NB4 (cell line): ENCODE results near the gene LLCFC1.

Experiments used
- MYC ChIP-seq: IDR thresholded peaks from 2 replicates; pipeline ENCODE4 v1.6.1; 2011; ENCODE audit warnings: low read depth, low read length
- TF ChIP-seq, protein P1 (sequence below): IDR thresholded peaks from one replicate; pipeline ENCODE4 v1.5.1; 2012; ENCODE audit warnings: low read depth, low read length

- TF ChIP-seq, protein P1, sequence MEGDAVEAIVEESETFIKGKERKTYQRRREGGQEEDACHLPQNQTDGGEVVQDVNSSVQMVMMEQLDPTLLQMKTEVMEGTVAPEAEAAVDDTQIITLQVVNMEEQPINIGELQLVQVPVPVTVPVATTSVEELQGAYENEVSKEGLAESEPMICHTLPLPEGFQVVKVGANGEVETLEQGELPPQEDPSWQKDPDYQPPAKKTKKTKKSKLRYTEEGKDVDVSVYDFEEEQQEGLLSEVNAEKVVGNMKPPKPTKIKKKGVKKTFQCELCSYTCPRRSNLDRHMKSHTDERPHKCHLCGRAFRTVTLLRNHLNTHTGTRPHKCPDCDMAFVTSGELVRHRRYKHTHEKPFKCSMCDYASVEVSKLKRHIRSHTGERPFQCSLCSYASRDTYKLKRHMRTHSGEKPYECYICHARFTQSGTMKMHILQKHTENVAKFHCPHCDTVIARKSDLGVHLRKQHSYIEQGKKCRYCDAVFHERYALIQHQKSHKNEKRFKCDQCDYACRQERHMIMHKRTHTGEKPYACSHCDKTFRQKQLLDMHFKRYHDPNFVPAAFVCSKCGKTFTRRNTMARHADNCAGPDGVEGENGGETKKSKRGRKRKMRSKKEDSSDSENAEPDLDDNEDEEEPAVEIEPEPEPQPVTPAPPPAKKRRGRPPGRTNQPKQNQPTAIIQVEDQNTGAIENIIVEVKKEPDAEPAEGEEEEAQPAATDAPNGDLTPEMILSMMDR: no peak
- no peak for TF ChIP-seq MYC
Observed at GRCh38 chr7:142897691-142898090, 41.6 kb upstream of the LLCFC1 start.
